UCSD-AML1 (cell line): Measurements from ENCODE around the gene AMIGO2.

Experiments
- DNase-seq: peaks from one replicate; lab custom pipeline; 2025; ENCODE audit not compliant: unreplicated experiment; lab: John Stamatoyannopoulos, UW

AMIGO2 gene

DNA sequence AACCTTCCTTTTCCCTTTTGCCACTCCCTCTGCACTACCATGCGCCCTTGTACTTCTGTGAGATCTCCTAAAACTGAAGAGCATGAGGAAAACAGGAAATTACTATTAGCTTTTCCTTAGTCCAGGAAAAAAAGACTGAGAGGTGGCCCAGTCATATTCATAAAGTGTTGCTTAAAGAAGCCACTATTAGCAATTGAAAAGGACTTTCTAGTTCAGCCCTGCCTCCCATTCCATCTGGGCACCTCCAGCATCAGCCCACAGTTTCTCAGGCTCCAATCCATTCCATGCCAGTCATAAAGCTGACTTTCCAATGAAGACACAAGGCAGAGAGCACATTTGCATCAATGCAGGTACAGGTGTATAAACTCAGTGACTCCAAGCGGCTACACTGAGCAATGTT is 19.9 kb upstream of the AMIGO2 start:
- DNase-seq, result no peak

DNA sequence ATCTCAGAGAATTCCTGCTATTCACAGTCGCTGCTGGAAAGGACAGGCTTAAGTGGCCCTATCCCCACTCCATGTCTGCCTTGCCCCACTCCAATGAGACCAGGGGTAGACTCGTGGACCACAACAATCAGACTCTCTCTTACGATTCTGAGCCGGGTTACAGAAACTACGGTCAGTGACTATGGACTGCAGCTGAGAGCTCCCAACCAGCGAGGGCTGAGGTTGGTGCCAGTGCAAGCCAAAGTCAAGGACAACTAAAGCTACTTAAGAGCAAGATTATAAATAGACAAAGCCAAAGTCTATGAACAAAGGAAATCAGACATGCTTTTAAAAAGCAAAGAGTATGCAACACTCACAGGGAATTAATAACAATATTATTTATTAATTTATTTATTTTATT is 18.3 kb upstream of the AMIGO2 start:
- no peak for DNase-seq

DNA sequence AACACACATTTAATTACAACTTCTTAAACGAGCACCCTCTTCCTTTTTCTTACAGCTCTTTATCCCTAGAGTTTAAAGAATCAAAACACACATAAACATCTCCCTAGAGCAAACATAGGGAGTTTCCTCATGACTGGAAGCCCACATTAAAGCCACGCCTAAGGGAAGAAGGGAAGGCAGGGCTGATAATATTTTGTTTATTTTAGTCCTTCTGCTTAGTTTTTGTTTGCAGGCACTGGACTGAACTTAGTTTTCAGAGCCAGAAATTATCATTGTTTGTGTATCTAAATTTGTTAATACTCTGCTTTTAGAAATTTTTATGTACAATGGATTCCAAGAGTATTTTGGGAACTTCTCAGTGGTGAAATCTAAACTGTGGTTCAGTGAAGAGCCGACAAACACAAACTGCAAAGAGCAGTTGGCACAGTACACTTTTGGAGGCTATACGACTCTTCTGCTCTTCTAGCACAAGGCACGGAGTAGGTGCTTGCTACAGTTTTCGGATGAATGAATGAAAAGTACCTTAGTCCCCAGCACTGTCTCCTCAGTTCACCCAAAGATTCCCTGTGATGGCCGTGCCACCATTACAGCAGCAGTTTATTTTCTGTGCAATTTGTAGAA is 17.6 kb upstream of the AMIGO2 start:
- DNase-seq, result no peak

DNA sequence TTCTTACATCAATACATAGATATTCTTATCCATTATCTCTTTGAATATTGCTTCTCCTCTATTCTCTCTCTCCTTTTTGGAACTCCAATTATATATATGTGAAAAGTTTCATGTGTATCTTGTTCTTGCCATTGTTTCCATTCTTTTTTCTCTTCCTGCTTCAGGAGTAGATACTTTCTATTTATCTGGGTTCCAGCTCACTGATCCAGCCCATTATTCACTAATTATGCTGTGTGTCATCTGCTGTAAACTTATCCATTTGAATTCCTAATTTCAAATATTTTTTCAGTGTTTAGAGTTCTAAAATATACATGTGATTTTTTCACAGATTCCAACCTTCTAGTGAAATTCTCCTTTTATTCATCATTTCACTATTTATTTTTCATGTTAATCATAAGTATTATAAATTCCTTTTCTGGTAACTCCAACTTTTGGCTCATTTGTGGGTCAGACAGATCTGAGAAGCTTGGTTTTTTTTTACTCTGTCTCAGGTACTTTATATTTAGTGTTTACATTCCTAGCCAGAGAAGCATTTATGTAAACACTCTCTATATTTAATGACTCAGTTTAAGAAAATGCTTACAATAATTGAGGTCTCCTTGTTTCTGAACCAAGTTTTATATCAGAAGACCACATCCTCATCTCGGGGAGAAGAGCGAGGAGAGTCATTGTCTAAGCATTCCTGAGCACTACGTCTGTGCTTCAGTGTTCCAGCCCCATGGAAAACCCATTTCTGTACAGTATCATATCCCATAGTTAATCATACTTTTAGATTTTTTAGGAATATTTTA is 15.9 kb upstream of the AMIGO2 start:
- no peak for DNase-seq

DNA sequence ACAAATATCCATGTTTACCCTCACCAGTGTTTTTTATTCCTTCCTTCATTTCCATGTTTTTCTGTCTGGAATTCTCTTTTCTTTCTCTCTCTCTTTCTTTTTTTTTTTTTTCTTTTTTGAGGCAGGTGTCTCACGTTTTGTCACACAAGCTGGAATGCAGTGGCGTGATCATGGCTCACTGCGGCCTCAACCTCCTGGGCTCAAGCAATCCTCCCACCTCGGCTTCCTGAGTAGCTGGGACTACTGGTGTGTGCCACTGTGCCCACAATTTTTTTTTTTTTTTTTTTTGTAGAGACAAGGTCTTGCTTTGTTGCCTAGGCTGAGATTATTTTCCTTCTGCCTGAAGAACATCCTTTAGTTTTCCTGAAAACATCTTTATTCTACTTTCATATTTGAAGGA is 15.0 kb upstream of the AMIGO2 start:
- no peak for DNase-seq

DNA sequence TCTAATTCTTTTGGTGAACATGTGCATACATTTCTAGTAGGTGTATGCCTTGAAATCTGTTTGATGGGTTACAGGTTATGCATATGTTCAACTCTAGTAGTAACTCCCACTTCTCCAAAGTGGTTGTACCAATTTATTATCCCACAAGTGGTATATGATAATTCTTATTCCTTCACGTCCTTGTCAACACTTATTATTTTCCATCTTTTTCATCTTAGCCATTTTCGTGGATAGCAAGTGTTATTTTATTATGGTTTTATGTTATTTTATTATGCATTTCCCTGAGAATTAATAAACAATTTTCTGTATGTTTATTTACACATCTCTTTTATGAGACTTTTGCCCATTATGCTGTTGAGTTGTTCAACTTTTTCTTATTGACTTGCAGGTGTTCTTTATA is 11.2 kb upstream of the AMIGO2 start:
- DNase-seq, result no peak

DNA sequence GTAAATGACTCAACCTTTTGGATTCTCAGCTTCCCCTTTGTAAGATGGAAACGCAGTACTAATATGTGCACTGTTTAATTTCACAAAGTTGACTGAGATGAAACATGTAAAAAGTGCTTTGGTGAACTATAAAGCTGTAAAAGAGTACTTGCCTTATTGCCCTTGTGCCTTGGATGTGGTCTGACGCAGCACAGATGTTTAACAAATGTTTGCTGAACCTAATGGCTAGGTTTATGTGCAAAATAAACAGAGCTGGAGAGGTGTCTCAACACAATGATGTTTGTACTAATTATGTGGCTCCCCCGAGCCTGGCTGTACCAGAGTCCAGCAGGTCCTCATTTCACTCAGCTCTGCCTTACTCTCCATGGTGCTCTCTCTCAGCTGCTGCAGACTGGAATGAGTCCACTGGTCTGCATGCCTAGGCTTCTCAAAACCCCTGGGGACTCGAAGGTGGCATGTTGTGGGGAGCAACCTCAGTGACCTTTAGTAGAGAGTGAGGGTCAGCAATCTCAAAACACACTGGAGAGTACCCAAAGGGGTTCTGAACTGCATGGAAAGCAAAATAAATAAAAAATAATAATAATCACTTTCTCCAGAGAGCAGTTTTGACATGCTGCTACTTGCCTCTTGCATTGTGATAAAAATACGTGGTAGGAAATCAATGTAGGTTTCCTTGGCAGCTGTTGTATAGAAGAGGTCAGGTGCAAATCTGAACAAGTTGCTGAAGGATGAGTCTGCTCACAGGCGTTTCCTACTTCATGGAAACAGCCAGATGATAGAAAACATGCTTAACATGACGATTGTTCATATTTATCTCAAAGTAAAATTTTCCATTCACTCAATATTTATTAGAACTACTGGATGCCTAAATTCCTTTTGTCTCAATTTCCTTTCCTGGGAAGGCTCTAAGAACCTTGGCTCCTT is 8.5 kb upstream of the AMIGO2 start:
- DNase-seq, result no peak

DNA sequence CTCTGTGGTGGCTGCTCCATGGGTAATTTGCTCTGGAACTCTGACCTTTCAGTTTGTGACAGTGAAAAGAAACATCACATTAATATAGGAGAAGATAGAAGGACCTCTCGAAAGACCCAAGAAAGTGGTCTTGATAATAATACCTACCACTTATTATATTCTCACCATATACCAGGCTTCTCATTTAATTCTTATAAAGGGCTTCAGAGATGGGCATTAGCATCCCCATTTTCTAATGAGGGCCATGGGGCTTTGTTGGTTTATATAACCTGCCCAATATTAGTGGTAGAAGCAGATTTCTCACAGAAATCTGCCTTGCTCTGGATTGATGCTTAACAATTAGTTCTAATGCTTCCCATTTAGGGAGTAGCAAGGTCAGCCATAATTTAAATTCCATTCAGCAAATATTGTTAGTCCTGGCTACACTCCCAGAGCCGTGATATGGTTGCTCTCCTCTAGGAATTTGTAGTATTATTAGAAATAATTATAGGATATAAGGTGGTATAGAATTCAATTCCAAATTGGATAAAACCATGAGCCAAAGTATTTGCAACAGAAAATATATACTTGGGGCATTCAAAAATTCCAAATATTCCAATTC is 7.4 kb upstream of the AMIGO2 start:
- no peak for DNase-seq

DNA sequence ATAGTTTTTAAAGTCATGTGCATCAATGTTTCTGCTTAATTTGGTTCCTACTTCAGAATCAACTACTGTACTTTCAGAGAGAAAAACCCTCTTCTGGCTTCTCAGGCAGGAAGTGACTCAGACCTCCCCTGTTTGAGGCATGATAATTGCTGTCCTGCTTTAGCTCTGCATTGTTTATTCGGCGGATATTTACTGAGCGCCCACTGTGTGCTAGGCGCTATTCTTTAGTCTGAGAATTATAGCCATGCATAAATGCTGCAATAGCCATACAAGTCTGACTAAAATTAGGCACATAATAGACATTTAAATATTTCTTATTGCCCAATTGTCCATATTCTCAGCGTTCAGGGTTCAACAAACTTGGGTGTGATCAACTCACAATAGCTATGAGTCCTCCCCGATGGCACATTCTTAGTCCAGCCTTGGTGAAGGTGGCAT is 6.1 kb upstream of the AMIGO2 start:
- no peak for DNase-seq

DNA sequence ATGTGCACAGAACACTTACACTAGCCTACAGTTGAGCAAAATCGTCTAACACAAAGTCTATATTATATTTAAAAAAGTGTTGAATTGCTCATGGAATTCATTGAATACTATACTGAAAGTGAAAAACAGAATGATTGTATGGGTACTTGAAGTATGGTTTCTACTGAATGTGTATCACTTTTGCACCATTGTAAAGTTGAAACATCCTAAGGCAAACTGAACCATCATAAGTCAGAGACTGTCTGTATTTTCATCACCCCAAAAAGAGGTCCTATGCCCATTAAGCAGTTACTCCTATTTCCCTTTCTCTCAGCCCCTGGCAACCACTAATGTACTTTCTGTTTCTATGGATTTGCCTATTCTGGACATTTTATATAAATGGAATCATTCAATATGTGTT is 4.4 kb upstream of the AMIGO2 start:
- DNase-seq, result no peak

DNA sequence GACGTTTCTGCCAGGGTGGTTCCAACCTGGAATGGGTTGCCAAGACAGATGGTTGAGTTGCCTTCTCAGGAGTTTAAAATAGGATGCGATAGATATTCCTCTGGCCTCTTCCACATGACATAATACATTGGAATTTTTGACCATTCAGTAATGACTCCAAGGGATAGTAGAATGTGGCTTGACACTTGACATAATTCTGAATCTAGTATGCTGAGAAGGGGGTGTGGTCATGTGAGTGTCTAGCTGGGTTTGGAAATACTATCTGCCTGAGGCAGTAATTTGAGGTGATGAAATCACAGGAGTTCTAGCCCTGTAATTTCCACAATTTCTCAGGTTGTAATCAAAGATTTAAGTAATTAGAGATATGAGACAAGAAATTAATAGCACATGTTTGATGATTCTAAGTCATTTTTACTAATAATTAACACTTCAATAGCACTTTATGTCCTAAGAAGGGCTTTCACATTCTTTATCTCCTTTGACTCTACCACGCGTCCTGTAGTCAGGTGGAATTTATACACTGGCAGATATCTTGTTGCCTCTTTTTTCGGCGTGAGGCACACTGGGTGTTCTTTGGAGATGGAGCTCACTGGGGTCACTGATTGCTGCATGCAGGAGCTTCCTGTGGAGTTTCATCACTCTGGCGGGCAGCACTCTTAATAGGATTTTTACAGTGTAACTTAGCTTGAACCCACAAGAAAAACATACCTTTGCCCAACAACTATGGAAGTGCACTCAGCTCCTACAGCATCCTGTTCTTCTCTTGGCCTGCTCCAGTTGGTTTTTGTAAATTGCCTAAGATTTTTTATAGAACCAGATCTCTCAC is 3.2 kb upstream of the AMIGO2 start:
- no peak for DNase-seq

DNA sequence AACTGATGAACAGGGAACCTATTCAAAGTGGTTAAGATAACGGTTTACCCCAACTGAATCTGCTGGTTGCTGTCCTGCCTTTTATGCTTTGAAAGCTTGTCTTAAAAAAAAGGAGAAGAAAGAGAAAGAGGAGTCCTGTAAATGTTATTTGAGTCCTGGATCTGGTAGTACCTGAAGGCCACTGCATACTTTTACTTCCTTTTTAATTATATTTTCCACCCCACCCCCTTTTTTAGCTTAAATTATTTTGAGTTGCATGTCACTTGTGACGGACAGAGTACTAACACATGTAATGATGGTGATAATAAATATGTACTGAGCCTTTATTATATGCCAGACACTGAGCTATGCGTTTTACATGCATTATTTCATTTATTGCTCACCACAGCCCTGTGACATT is 2.5 kb upstream of the AMIGO2 start:
- no peak for DNase-seq

DNA sequence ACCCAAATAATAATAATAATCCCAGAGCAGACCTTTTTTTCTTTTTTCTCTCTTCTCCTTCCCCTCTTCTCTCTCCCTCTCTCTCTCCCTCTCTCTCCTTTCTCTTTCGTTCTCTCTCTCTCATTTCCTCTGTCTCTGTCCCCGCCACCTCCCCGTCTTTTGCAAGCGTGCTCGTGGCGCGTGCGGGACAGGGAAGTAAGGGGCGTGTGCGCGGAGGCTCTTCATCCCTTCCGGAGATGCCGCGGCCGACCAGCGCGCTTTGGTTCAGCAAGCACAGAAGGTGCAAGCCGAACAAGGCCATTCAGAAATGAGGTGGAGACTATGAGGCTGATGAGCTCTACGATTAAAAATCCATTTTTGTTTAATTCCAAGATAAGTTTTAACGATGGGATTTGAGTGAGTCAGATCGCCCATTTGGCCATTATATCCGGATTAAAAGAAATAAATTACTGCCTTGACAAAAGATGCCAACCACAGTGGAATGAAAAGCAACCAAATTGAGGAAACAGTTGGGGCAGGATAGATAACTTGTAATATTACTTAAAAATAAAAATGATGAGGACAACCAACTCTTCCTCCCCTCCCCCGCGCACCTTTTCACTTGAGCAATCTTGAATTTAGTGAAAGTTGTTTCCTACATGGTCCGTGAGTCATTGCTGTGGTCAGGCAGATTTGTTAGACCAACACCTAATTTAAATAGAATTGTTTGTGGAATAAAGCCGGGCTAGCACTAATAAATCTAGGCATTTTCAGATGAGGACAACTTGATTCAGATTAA is 1.2 kb upstream of the AMIGO2 start:
- DNase-seq, result no peak

DNA sequence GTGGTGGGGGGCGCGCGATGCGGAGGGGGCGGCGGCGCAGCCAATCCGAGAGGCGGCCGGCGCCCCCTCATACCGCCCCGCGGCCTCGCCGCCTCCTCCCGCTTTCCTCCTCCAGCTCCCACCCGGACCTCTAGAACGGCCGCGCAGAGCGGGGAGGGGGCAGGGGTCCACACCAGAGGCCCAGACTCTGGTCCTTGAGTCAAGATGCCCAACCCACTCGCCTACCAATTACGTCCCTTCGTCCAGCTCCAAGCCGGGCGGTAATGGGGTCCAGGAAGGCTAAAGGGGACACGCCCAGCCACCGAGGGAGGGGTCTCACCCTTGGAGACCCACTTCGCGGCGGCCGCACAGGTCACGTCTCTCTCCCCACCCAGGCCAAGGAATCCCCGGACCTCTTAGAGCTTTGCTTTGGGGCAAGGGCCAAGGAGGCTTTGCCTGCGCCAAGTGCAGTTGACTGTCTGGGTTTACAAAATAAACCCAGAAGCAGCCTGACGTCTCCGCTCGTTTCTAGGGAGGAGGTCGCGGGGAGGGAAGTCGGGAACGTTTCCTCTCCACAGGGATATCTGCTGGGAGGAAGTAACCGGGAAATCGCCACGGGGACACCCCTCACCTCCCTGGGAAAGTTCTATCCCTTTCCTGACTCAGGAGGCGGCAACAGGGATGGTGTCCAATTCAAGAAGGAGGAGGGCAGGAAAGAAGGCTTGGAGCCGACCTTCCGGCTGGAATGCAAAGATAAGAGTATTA is 394 bp upstream of the AMIGO2 start:
- DNase-seq, result peak; percentile 17

DNA sequence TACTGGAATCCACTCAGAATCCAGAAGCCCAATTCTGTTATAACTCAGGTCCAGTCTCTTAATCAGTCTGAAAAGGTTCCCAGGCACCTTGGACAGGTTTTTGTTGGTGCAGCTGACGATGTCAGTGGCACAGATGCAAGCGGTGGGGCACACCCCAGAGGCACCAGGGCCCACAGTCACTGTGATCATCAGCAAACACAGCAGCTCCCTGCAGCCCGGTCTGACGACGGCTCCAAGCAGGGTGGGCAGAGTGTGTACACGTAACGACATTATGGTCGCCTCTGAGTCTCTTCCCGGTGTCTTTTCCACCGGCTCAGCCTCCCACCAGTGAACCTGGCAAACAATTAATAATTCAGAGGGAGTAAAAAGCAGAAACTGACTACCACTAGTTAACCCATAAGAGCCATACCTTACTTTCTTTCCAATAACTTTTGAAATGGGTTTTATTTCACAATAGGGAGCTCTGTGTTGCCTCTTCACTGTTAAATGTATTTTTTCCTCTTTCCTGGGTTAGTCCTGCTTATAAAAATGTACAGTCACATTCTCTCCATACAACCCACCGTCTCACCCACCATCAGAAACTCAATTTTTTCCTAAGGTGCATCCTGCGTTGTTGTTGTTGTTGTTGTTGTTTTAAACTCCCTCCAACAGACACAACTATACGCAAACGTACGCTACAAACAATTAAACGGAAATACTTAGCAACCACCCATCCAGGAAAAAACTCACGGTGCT is 859 bp downstream of the AMIGO2 start:
- no peak for DNase-seq

DNA sequence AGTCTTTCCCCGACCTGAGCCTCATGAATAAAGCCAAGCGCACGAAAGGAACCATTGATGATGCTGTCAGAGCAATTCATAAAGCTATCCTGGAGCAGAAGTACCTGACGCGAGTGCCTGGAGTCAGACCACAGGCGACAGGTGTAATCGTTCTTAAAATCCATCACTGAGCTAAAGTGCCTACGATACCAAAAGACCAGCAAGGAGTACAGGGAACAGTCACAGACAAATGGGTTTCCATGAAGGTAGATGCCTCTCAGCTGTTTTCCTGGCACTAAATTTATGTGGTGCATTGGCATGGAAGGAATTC is 1.7 kb downstream of the AMIGO2 start:
- no peak for DNase-seq

DNA sequence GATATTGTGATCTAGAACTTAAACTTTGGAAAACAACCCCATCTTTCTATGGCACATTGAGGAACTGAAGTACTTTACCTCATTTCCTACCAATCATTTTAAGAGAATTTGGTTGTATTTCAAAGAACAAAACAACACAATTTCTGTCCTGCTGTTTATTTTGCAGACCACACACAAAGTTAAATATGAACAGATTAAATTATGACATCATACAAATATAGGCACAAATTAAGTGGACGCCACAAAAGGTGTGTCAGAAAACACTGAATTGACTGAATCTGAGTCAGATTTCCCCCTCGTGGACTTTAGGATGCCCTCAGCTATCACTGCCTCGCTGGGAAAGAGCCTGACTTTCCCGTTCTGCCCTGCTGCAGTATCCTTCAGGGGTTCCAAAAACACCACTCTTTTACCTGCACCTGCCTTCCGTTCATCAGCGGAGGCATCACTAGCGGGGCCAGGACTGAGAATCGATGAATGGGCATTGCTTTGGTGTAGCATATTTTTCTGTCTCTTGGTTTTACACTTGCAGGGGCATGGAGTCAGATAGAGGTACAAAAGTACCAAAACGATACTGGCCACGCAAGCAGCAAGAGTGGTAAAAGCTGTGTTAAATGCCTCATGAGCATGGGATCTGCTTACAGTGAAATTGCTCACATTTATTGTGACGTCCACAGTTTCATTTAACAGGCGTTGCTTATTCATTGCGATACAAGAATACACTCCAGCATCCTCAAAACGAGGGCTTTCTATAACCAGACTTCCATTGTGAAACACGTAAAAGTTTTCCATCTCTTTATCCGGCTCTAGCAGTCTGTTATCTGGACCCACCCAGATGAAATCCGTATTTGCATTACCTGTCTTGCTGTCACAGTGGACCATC is 2.3 kb downstream of the AMIGO2 start:
- DNase-seq, result no peak
